HepG2 (cell line): ENCODE data around the gene ZNF189. TPM values are rescaled to one million over a fixed set of nuclear protein-coding genes. Genes with fewer than 3 reads are reported as not detected.
A peak's percentile ranks its signal among the peaks of the same experiment; 100 is the strongest.

ENCODE experiments used
- ELF3 ChIP-seq: IDR thresholded peaks from 2 replicates; pipeline ENCODE4 v1.6.1; 2016; ENCODE audit warnings: missing genetic modification reagents, missing compliant biosample characterization
- EP300 ChIP-seq, 3 experiments: sonication (generic) in 1 of 3; formaldehyde crosslinking in 1 of 3; IDR thresholded peaks; 2 replicates each; pipeline versions ENCODE4 v1.5.1 to v1.6.1; 2011 to 2020; ENCODE audit warnings: low read depth in 2 of 3, low read length in 2 of 3, borderline replicate concordance in 1 of 3, improper control_type of control experiment in 1 of 3, mild to moderate bottlenecking in 1 of 3, missing genetic modification reagents in 1 of 3, moderate library complexity in 1 of 3
- MED13 ChIP-seq: sonication (generic); formaldehyde crosslinking; IDR thresholded peaks from 2 replicates; pipeline ENCODE4 v1.5.0; 2020; ENCODE audit warnings: missing genetic modification reagents
- NFYC ChIP-seq: IDR thresholded peaks from 2 replicates; pipeline ENCODE4 v1.6.1; 2016; ENCODE audit warnings: missing genetic modification reagents, missing compliant biosample characterization
- PRDM10 ChIP-seq: sonication (generic); formaldehyde crosslinking; IDR thresholded peaks from 2 replicates; pipeline ENCODE4 v1.4.0; 2020; ENCODE audit warnings: low read depth, missing genetic modification reagents
- PRMT3 ChIP-seq: sonication (generic); formaldehyde crosslinking; IDR thresholded peaks from 2 replicates; pipeline ENCODE4 v1.8.1; 2022; ENCODE audit warnings: low read depth, mild to moderate bottlenecking, moderate library complexity, missing genetic modification reagents, borderline replicate concordance
- TFAP4 ChIP-seq: sonication (generic); IDR thresholded peaks from 2 replicates; pipeline ENCODE4 v1.6.1; 2016; ENCODE audit warnings: low read depth, borderline replicate concordance
- THYN1 ChIP-seq: sonication (generic); formaldehyde crosslinking; IDR thresholded peaks from 2 replicates; pipeline ENCODE4 v1.8.1; 2023; ENCODE audit warnings: low read depth, mild to moderate bottlenecking, moderate library complexity, missing genetic modification reagents, borderline replicate concordance
- ZBTB42 ChIP-seq: sonication (generic); formaldehyde crosslinking; IDR thresholded peaks from 2 replicates; pipeline ENCODE4 v1.5.0; 2020; ENCODE audit warnings: mild to moderate bottlenecking, missing genetic modification reagents
- ZNF235 ChIP-seq: sonication (generic); formaldehyde crosslinking; IDR thresholded peaks from 2 replicates; pipeline ENCODE4 v1.8.1; 2023; ENCODE audit warnings: mild to moderate bottlenecking, missing genetic modification reagents, borderline replicate concordance
- polyA plus RNA-seq, 8 experiments: library from polyadenylated mRNA; depleted of rRNA in 3 of 8; stranded (reverse) in 7 of 8; unstranded in 1 of 8; fragments of >200 nt; fragmentation: Illumina TruSeq in 4 of 8; extraction: Trizol in 4 of 8; gene quantifications; 2 replicates each; pipeline versions ENCODE4 v1.2.1 to v1.2.3, GENCODE V29; 2011 to 2016; ENCODE audit warnings: low read depth in 4 of 8, missing spikeins in 1 of 8, mixed read lengths in 1 of 8; ENCODE audit not compliant: insufficient read depth in 1 of 8
- total RNA-seq, 5 experiments: library from RNA; depleted of rRNA; stranded (reverse); fragments of >200 nt; fragmentation: Illumina TruSeq; extraction: Trizol; gene quantifications; 2 replicates each; pipeline ENCODE4 v1.2.3, GENCODE V29; 2016; ENCODE audit warnings: low read depth in 1 of 5

Gene ZNF189
- total and polyA plus RNA-seq, 2 of the 13 experiments (the other 11 are each of a cell fraction or from before 2014, with no cell fraction given), result 8.4 to 50.0 TPM

- TF ChIP-seq EP300 (IDR thresholded peaks at IDR 0.05; ENCODE audit: low read depth in 2 of 2, low read length in 2 of 2) (peak in 1 of 2 experiments; percentile 66; a peak in 2 of 4 replicates), EP300 (CRISPR knock-in tag; IDR thresholded peaks at IDR 0.05; ENCODE audit: borderline replicate concordance) (no peak), PRDM10 (CRISPR knock-in tag) (no peak), PRMT3 (CRISPR knock-in tag) (0 out of 2 replicates have a peak, but pooled peaks have one; percentile 41), THYN1 (no peak), ELF3 (CRISPR knock-in tag) (peak; percentile 40), MED13 (CRISPR knock-in tag) (no peak), ZBTB42 (no peak), ZNF235 (no peak), NFYC (CRISPR knock-in tag) (no peak), TFAP4 (no peak)
Measured at GRCh38 chr9:101353683-101354082, 45.0 kb upstream of the ZNF189 start (continued).
